Frontal cortex (tissue), 4 donors: ENCODE data around the gene NF1. TPM values are rescaled to one million over a fixed set of nuclear protein-coding genes. Genes with fewer than 3 reads are reported as not detected.
"Not testable (repeated sequence)": the region's sequence is repeated elsewhere in the genome, so short reads cannot be mapped to it uniquely, and the experiment has no call there.

ENCODE experiments used
- DNase-seq, 2 donors: peaks; one replicate each; pipeline ENCODE4 v3.0.0; 2012; ENCODE audit warnings: low spot score in 2 of 2
- FAIRE-seq: peaks from 2 replicates; lab custom pipeline; 2012; peaks lifted over from hg19 to GRCh38; lab: Jason Lieb, UNC
- total RNA-seq: library from RNA; depleted of rRNA; stranded (reverse); fragments of >200 nt; gene quantifications from one replicate; pipeline ENCODE4 v1.2.3, GENCODE V29; 2014
- donor health status: control.
- donor health status: control.
- donor health status: control.

Gene NF1
- total RNA-seq, 1 donor from 2014 or later: 96.6 TPM

DNA sequence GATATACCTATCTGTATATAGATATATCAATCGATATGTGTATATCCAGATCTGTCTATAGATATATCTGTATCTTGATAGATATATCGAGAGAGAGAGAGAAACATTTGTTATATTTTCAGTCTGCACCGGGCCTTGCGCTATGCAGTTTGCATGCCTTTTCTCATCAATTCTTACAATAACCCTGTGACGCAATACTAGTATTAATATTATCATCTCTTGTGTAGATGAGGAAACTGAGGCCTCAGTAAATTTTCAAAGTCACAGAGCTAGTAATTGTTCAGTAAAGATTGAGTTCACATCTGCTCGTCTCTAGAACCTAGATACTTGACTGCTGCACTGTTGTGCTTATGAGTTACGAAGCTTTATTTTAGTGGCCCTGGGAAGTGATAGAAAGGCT, 77.6 kb downstream of the NF1 start:
- FAIRE-seq (no peak), DNase-seq (no peak)

DNA sequence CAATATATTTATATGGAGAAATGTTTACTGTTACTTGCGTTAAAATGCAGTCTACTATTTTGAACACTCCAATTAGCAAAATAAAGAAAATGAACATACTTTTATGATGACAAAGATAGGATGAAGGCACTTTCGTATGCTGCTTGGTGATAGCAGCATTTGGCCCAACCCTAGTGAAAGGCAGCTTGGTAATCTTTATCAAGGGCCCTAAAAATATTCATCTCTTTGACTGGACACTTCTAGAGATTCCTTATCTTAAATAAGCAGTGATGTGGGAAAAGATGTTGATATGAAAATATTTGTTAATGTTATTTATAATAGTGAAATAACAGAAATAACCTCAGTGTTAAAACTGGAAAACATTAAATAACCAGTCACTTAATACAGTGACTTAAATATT, 79.4 kb downstream of the NF1 start:
- no peak for FAIRE-seq

DNA sequence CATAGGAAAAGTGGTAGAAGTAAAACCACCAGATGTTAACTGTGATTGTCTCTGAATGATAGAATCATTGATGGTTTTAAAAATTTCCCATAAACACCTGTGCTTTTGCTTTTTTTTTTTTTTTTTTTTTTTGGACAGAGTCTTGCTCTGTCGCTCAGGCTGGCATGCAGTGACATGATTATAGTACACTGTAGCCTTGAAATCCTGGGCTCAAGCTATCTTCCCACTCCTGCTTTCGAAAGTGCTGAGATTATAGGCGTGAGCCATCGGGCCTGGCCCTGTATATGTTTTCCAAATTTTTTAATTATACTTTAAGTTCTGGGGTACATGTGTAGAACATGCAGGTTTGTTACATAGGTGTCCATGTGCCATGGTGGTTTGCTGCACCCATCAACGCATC, 80.5 kb downstream of the NF1 start:
- FAIRE-seq (no peak), DNase-seq (no peak)

More for the DNA sequence above, 79.4 kb downstream of the NF1 start:
- DNase-seq: no peak

DNA sequence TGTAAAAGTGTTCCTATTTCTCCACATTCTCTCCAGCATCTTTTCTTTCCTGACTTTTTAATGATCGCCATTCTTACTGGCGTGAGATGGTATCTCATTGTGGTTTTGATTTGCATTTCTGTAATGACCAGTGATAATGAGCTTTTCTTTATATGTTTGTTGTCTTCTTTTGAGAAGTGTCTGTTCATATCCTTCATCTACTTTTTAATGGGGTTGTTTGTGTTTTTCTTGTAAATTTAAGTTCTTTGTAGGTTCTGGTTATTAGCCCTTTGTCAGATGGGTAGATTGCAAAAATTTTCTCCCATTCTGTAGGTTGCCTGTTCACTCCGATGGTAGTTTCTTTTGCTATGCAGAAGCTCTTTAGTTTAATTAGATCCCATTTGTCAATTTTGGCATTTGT, 81.4 kb downstream of the NF1 start:
- FAIRE-seq, DNase-seq: not testable (repeated sequence)

DNA sequence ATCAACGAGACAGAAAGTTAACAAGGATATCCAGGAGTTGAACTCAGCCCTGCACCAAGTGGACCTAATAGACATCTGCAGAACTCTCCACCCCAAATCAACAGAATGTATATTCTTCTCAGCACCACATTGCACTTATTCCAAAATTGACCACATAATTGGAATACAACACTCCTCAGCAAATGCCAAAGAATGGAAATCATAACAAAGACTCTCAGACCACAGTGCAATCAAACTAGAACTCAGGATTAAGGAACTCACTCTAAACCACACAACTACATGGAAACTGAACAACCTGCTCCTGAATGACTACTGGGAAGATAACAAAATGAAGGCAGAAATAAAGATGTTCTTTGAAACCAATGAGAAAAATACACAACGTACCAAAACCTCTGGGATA, 84.2 kb downstream of the NF1 start:
- FAIRE-seq, DNase-seq: not testable (repeated sequence)

DNA sequence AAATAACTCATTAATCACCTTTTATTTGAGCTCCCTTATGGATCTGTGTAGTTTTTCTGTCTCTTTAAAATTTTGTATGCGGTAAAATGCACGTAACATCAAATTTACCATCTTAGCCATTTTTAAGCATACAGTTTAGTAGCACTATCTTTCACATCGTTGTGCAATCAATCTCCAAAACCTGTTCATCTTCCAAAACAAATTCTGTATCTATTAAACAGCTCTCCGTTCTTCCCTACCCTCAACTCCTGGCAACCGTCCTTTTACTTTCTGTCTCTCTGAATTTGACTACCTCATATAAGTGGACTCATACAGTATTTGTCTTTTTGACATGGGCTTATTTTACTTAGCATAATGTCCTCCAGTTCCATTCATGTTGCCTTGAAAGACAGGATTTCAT, 100.5 kb downstream of the NF1 start:
- FAIRE-seq: no peak
- no peak for DNase-seq

DNA sequence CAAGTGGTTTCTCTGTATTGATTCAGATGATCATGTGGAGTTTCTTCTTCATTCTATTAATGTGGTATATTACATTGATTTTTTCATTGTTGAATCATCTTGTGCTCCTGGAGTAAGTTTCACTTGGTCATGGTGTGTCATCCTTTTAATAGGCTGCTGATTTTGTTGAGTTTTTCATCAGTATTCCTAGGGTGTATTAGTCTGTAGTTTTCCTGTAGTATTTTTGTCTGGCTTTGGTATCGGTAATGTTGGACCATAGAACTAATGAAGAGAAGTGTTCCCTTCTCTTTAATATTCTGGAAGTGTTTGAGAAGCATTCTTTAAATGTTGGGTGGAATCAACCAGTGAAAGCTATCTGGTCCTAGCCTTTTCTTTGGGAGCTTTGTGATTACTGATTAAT, 103.2 kb downstream of the NF1 start:
- FAIRE-seq: no peak
- no peak for DNase-seq

DNA sequence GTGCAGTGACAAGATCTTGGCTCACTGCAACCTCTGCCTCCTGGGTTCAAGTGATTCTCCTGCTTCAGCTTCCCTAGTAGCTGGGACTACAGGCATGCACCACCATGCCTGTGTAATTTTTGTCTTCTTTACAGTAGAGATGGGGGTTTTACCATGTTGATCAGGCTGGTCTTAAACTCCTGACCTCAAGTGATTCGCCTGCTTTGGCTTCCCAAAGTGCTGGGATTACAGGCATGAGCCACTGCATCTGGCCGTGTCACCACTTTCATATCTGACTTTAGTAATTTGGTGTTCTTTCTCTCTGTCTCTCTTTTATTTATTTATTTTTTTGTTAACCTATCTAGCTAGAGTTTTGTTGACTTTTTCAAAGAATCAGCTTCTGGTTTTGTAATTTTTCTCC, 103.9 kb downstream of the NF1 start:
- not testable (repeated sequence) for FAIRE-seq, DNase-seq

DNA sequence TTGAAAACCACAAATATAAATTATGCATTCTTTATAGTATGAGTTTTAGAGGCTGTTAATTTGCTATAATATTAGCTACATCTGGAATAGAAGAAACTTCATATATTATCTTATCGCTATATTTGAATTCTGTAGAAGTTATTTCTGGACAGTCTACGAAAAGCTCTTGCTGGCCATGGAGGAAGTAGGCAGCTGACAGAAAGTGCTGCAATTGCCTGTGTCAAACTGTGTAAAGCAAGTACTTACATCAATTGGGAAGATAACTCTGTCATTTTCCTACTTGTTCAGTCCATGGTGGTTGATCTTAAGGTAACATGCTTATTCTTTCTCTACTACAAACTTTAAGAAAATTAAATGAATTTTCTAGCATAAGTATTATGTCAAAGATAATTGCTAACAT, 105.5 kb downstream of the NF1 start:
- DNase-seq: no peak
- FAIRE-seq: no peak

DNA sequence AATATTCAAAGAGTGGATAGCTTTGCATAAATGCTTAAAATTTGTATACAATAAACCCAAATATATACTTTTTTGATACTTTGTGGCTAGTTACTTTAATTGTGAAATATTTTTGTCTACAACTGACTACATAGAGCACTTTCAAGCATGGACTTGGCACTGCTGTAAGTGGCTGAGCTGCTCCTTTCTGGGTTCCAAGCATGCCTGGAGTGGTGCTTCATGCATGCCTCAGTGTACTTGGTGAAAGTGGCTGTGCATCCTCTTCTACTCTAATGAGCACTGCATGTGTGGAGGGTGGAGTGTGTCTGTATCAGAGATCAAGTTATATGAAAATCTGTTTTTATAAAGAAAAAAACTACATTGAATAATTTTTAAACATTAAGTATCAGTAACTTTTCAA, 108.2 kb downstream of the NF1 start:
- DNase-seq: no peak
- FAIRE-seq: no peak

DNA sequence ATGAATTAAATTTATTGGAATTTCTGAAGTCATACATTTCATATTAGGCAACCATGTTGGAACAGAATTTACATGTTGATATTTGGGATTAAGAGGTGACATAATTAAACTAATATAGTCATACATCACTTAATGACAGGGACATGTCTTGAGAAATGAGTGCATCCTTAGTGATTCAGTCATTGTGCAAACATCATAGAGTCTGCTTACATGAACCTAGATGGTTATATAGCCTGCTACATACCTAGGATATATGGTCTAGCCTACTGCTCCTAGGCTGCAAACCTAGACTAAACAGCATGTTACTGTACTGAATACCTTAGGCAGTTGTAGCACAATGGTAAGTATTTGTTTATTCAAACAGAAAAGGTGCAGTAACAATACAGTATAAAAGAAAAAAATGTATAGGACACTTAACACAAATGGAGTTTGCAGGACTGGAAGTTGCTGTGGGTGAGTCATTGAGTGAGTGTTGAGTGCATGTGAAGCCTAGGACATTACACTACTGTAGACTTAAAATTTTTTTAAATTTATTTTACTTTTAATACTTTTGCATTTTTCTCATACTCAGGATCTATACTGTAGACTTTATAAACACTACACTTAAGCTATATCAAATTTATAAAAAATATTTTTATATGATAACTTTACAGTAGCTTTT, 116.7 kb downstream of the NF1 start:
- no peak for DNase-seq
- FAIRE-seq: peak; percentile 95

DNA sequence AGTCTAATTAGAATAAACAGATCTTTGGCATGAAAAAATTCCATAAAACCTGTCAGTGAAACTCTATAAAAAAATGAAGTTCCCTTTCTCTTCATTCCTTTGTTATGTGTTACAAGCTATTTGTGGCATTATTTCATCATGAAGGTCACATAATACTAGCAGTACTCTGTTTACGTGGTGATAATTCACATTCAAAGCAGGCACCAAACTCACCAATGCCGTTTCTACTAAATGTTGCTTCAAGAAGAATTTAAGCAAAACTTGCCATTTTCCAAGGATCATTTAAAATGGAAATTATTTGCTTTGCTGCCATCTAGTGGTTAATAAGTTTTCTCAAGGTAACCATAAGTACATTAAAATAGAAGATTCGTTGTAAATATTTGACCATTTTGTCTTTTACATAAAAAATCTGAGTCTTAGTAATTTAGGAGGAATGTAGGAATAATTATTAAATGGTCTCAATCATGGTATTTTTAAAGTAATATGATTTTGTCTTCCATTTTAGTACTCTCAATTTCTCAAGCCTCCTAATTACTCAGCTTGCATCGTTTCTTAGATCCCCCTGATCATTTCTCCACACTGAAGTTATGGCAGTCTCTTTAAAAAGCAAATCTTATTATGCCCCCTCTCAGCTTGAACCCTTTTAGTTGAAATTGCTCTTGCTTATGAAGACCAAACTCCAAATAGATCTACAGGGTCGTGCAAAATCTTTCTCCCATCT, 121.4 kb downstream of the NF1 start:
- DNase-seq (peak in 1 of 2 donors; percentile 16), FAIRE-seq (peak; percentile 98)

DNA sequence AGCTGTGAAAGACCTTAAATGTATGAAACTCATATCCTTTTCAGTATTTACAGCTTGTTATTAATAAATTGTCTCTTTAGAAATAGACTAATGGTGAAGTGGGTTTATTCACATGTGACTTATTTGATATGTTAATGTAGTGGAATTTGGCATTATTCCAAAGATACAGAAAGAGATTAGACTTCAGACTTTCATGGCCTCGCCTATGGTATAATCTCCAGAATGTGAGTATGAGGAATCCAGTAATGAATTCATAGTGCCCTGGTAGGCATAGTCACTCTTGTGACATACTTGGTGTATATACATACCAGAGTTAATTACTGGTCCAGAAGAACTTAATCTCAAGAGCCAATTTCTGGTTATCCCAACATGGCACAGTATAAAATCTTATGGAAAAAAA, 129.6 kb downstream of the NF1 start:
- no peak for DNase-seq
- FAIRE-seq: no peak

DNA sequence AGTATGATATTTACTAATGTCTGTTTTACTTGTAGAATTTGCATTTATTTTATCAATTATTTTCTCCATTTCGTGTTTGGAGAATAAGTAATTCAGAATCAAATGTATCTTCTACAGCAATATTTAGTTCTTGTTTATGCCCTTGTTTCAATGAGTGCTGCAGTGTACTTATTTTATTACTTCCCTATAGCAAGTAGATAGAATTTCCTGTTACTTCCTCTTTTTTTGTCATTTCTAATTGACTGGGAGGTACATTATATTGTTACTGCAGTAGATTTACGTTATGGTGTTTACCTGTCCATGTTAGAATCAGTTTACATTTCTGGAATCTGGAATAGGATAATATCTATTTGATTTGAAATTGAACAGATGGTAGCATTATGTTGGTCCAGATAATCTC, 131.1 kb downstream of the NF1 start:
- FAIRE-seq (no peak), DNase-seq (no peak)

DNA sequence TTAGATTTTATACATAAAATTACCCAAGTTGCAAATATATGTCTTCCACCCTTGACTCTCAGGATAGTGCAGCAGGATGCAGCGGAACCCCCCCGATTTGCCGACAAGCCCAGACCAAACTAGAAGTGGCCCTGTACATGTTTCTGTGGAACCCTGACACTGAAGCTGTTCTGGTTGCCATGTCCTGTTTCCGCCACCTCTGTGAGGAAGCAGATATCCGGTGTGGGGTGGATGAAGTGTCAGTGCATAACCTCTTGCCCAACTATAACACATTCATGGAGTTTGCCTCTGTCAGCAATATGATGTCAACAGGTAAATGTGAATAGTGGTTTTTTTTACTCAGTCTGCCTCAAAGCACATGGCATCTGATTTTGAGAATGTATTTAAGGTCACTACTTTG, 131.6 kb downstream of the NF1 start:
- FAIRE-seq (no peak), DNase-seq (no peak)

DNA sequence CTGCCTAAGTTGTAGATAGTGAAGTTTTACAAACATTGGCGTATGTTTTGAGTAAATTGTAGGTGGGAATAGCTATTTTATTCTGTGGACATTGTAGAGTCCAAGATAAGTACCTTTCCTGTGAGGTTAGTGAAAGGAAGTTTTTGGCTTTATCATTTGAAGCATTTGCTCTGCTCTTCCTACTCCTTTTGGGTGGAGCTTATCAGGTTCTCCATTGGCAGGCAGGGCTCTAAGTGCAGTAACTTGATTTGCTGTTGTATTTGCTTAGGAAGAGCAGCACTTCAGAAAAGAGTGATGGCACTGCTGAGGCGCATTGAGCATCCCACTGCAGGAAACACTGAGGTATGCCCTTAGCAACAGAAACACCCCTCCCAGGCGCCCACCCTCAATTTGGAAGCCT, 132.2 kb downstream of the NF1 start:
- DNase-seq (no peak), FAIRE-seq (no peak)

DNA sequence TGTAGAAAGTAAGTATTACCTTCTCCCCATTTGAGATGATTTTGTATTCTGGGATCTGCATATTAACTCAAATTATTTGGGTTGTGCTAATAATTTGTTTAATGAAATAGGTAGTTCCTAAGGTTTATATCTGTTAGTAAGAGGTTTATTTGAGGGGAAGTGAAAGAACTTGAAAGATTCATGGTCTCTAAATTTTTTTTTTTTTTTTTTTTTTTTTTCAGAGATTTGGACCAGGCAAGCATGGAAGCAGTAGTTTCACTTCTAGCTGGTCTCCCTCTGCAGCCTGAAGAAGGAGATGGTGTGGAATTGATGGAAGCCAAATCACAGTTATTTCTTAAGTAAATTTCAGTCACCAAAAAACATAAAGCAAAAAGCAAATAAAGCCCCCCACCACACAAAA, 137.1 kb downstream of the NF1 start:
- peak; percentile 39 for FAIRE-seq
- DNase-seq: no peak

DNA sequence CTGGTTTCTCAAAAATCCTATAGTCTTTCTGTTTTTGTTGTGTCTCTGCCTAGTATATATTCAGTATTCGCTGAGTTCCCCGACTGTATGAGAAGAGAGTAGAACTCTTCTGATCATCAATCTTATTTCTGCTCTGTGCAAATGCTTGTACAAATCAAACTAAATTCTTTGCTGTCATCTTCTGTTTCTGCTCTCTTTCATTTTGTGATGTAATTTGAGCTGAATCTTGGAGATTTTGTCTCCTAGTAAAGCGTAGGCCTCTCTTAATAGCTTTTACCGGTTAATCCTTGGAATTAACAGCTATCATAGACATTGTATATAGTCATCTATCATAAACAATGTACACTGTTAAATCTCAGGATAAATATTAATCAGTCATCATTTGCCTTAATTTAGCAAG, 140.3 kb downstream of the NF1 start:
- DNase-seq: no peak
- no peak for FAIRE-seq

DNA sequence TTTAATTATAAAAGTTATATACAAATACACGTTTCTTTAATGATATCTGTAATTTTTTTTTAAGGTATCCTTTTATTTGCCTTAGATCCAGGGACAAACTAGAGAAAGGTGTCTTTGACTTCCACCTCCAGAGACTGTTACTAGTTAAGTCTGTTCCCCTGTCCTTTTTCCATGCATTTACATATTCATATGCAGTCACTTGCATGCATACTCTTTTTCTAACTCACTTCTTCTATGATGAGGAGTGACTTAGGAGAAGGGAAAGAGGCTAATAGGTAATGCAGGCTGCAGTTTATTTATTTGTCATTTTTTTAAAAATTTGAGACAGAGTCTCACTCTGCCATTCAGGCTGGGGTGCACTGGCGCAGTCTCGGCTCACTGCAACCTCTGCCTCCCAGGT, 141.4 kb downstream of the NF1 start:
- no peak for DNase-seq
- FAIRE-seq: no peak

DNA sequence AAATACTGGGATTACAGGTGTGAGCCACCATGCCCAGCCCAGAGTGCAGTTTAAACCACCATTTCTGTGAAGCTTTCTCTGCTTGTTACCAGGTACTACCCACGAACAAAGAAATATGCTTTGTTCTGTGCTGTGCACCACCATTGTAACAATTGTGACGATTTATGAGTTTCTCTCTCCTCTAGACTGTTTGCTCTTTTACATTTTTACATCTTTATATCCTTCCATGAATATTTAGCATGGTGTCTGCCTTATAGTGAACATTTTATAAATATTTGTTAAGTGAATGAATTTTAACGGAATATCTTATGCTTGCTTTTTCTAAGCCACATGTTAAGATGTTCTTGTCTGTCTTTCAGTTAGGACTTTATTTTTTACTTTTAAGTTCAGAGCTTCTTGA, 141.9 kb downstream of the NF1 start:
- no peak for FAIRE-seq
- DNase-seq: no peak

DNA sequence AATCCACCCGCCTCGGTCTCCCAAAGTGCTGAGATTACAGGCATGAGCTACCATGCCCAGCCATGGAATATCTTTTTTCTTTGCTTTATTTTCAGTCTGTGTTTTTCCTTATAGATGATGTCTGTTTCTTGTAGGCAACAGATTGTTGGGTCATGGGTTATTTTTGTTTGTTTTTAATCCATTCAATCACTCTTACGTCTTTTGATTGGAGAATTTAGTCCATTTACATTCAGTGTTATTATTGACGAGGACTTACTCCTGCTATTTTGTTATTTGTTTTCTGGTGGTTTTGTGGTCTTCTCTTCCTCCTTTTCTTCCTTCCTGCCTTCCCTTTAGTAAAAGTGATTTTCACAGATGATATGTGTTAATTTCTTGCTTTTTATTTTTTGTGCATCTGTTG, 146.3 kb downstream of the NF1 start:
- DNase-seq (no peak), FAIRE-seq (no peak)
